Right ventricle myocardium inferior (tissue), 1 donor: Measurements from ENCODE around the gene SVIL. TPM values are rescaled to one million over a fixed set of nuclear protein-coding genes. Genes with fewer than 3 reads are reported as not detected.
"Not testable (repeated sequence)": the region's sequence is repeated elsewhere in the genome, so short reads cannot be mapped to it uniquely, and the experiment has no call there.

ENCODE experiments used
- ATAC-seq: fragments of 200-7000 bp; cut with Tn5 transposase; one replicate; pipeline ENCODE4 v1.9.1; 2020; ENCODE audit warnings: mild to moderate bottlenecking, moderate library complexity
- DNase-seq: peaks from one replicate; pipeline ENCODE4 v3.0.0; 2021; ENCODE audit errors: missing footprints
- intact Hi-C: fragments of 100-400 bp; cut with DNase I; formaldehyde crosslinking; loops from one replicate; pipeline ENCODE4 v1.11.0; 2022
- total RNA-seq: library from RNA; stranded (reverse); fragmentation: NEBNext Ultra II Directional; extraction: Animal tissue kit (Norgen Biotek cat#: 25700); gene quantifications from one replicate; pipeline ENCODE4 v1.2.1, GENCODE V29; 2021
- donor health status: DM: no; HTN: yes; CAD: no; lungs with severe emphysema.

SVIL gene
- total RNA-seq, 1 donor from 2014 or later, result 327 TPM

DNA sequence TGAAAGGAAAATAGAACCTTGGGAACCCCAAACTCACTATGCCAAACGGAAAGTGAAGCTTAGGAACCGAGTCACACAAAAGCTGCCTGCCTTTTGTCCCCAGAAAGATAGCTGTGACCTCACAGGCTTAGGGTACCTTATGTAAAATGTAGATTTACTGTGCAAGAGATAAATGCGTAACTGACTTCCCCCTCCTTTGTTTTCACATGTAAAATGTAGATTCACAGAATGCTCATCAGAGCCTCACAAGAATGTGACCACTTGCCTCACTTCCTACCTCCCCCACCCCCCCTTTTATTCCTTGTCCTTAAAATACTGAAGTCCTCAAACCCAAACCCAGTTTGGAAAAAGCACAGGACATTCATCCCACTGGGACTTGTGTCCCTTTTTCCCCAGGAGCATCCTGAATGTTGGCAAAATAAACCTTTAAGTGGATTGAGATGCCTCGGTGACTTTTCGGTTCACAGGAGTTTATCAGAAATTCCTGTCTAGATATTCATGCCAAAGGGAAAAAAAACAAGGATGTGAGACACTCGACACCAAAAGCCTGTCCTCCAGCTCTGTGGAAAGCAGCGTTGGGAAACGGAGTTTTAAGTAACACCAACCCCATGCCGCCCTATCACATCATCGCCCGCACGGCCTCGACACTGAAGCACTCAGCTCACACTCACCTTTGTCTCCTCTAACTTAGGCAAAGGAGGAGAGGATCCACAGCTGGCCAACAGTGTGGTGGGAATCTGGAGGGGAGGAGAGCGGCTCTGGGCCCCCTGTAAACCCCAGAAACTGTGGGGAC, 45.9 kb downstream of the SVIL start:
- DNase-seq (no peak), ATAC-seq (no peak)
- intact Hi-C loops, result no loop called here

GRCh38 chr10:29587750-29588628, 46.8 kb downstream of the SVIL start:
- ATAC-seq, DNase-seq, intact Hi-C loops: not testable (repeated sequence)

- ATAC-seq, result peak; percentile 90
- peak; percentile 84 for DNase-seq
- intact Hi-C loops, result not testable (repeated sequence)
Observed at GRCh38 chr10:29587102-29587749, 47.5 kb downstream of the SVIL start.

GRCh38 chr10:29586509-29586908, 48.3 kb downstream of the SVIL start:
- DNase-seq, result no peak
- ATAC-seq, result no peak
- intact Hi-C loops, result no loop called here

DNA sequence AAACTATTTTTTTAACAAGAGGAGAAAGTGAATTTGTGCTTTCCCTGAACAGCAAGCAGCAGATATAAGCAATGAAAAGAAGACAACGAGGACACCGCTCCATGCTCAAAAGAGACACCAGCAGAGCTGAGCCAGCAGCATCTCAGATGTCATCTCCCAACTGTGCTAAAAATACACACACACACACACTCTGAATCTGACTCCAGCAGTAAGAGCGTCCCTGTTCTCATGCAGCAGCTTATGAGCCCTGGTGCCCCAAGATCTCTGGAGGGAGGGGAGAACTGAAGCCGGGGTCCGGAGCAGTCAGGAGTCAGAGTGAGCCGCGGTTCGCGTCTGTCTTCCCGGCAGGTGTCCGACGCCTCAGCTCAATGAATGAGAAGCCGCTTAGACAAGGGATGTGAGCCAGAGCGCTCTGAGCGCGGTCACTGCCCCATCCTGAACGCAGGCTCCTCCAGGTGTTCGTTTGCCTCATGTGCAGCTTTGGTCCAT, 49.2 kb downstream of the SVIL start:
- ATAC-seq (no peak), DNase-seq (peak; percentile 71)
- intact Hi-C loops, result no loop called here

DNA sequence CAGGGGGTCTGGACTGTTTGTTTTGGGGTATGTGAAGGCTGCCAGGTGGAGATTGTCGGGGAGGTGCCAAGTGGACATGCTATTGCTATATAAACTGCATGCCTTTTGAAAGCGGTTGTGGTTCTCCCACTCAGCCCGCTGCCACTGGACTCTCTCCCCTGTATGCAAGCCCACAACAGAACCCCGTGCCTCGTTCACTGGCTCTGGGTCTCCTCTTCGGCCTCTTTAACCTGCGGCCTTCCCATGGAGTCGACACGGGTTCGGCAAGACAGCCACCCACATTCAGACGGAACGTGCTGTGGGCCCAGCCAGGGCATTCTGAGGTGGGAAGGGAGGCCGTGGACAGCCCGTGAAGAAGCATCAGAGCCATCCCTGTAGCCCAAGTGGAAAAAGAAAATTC, 50.3 kb downstream of the SVIL start:
- DNase-seq (peak; percentile 55), ATAC-seq (no peak)
- intact Hi-C loops, result no loop called here

- no peak for ATAC-seq
- intact Hi-C loops, result no loop called here
Observed at GRCh38 chr10:29583674-29584073, 51.1 kb downstream of the SVIL start.

GRCh38 chr10:29582769-29583168, 52.0 kb downstream of the SVIL start:
- ATAC-seq, intact Hi-C loops, DNase-seq: not testable (repeated sequence)

More at GRCh38 chr10:29583674-29584073, 51.1 kb downstream of the SVIL start:
- DNase-seq, result no peak

DNA sequence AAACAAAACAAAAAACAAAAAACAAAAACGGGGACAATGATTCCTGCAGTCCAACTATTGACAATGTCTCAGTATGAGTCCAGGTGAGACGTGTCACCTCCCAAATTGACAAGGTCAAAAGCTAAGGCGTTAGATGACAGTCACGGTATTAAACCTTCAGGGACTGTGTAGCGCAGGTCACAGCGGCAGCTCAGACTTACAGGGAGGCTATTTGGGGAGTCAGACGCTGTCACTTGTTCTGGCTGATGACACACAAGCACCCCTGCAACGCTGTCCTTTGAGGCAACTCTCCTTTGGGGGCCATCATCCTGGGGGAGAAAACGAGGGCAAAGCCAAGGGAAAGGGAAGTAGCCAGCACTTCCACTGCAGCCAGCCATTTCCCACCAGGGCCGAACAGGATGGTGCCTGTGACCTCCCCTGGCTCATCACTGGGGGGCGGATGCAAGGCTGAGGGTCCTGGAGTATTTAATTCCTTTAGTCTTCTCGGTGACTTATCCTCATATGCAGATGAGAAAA, 55.3 kb downstream of the SVIL start:
- intact Hi-C loops, result no loop called here
- DNase-seq, result no peak
- ATAC-seq, result no peak

DNA sequence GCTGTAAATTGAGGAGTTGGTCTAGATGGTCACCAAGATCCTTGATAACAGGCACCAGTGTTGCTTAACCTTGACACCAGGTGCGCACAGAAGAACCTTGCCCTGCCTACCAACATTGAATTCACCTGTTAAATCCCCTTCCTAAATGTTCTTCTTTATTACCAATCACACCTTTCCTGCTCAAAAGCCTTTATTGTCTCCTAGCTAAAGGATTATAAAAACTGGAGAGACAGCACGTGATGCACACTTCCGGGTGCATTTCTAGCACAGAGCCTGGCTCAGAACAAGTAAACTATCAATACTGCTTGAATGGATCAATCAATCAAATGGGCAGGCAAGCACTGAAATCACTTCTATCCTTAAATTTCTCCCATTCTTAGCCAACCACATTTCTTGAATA, 56.3 kb downstream of the SVIL start:
- ATAC-seq, result no peak
- intact Hi-C loops, result no loop called here
- no peak for DNase-seq

DNA sequence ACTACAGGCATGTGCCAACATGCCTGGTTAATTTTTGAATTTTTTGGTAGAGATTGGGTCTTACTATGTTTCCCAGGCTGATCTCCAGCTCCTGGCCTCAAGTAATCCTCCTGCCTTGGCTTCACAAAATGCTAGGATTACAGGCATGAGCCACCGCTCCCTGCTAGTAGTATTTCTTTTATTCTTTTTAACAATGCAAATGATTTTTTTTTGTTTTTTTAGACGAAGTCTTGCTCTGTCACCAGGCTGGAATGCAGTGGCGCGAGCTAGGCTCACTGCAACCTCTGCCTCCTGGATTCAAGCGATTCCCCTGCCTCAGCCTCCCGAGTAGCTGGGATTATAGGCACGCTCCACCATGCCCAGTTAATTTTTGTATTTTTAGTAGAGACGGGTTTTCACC, 58.1 kb downstream of the SVIL start:
- ATAC-seq, result no peak
- DNase-seq, result no peak
- intact Hi-C loops, result no loop called here

DNA sequence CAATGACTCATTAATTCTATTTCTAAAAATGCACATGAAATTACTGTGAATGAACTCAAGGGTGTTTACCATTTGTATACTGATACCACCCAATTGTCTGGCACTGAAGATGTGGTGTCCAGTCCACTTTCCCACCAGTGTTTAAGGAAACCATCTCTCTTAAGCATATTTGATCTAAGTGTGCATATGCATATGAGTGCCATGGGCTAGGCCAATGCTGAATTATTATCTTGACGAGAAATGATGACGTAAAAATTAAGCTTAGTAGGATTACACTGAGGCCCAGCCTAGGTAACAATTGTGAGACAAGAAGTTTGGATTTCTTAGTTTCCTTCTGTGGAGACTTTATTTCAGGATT, 59.7 kb downstream of the SVIL start:
- no peak for ATAC-seq
- intact Hi-C loops, result no loop called here

DNA sequence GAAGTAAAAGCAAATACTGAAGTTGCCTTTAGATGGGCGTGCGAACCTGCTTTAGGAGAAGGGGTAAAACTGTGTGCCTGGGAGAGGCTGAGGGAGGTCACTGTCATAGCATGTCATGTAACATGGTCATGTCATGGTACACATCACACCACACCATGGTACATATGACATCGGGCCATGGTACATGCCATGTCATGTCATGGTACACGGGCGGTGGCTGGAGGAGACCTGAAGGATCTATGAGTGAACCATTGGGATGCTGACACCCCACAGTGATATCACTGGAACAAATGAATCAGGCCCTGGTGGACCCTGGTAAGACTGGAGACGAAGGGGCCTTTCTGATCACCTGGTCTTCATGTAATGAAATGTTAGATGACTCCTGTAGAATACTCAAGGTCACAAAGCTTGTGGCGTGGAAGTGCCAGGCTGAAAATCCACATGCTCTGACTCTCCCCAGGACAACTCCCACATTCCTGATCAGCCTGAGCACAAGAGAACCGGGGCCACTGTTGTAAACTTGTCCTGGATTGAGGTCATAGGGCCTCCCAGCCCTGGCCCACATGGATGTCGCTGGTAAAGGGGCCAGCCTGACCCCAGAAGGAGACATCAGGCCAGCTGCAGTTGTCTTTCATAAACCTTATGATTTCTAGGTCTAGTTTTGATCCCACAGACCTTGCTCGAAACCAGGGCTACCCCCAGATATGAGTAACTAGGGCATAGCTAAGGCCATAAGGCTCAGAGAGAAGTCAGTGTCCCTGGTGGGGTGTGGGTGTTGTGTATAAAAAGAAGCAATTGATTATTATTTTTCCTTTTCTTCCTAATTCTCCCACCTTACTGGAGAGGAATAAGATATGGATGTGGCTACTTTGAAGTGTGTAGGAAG, 60.3 kb downstream of the SVIL start:
- intact Hi-C loops, DNase-seq: not testable (repeated sequence)
- peak; percentile 65 for ATAC-seq

More for the DNA sequence above, 59.7 kb downstream of the SVIL start:
- no peak for DNase-seq

- intact Hi-C loops, ATAC-seq, DNase-seq: not testable (repeated sequence)
Observed at GRCh38 chr10:29570248-29570647, 64.5 kb downstream of the SVIL start.

DNA sequence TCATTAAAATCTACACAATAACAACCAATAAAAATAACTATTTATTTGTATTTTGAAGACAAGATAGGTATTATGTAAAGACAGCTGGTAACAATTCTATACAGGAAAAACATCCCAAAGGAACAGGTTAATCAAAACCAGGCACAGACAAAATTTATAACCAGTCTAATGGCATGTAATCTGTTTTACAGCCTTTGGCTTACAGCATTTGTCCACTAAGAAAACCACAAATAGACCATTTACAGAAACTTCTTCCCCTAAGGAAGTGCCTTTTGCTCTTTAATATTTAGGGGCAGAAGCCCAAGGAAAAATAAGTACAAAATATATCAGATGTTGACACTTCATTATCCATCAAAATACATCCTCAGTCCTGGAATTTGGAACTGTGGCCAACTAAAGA, 65.0 kb downstream of the SVIL start:
- ATAC-seq (no peak), DNase-seq (no peak)
- intact Hi-C loops, result no loop called here

GRCh38 chr10:29567003-29567402, 67.8 kb downstream of the SVIL start:
- no peak for ATAC-seq
- intact Hi-C loops, result no loop called here
- DNase-seq, result no peak

DNA sequence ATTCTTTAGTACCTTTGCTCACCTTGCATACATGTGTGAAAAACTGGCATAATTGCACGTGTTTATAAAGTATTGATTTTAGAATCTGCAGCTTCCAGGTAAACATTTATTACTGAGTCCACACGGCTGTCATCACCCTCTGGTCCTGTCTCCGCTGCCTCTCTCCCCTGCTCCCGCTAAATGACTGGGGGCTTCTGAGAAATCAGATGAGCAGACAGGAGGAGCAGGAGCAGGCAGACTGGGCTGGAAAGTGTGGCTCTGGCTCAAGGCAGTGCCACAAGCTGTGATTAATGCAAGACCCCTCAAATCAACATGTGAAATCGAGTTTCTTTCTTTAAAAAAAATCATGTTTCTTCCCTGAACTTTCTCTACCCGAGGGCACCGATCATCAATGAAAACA, 68.6 kb downstream of the SVIL start:
- intact Hi-C loops, ATAC-seq, DNase-seq: not testable (repeated sequence)

DNA sequence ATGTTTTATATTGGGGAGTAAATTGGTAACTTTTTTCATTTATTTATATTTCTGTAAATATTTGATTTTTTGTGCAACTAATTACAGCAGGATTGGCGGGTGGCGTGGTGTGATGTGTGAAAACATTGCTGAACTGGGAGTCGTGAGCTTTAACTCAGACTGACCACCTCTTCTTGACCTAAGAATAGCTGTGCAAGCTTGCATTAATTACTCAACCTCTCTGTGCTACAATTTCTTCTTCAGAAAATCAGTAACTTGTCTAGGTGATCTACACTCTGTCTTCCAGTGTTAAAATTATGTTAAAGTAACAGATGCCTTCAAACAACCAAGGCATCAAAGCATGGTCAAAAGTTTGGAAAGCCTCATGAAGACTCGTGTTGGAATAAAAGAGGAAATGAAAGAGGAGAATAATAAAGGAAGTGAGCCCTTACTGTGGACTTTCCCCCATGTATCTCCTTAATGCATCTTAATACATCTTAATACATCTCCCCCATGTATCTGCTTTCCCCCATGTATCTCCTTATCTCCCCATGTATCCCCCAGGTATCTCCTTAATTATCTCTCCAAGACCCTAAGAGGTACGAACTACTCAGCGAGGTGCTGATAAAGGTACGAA, 71.2 kb downstream of the SVIL start:
- intact Hi-C loops, result no loop called here

More for the DNA sequence above, 71.2 kb downstream of the SVIL start:
- DNase-seq (no peak), ATAC-seq (no peak)
